ENCODE measurements around the gene TRERF1. TPM values are rescaled to one million over a fixed set of nuclear protein-coding genes. Genes with fewer than 3 reads are reported as not detected.

TRERF1 gene
- total and polyA plus RNA-seq, 2 of the 4 experiments (the other 2 are of a cell fraction), result 6.3 to 9.9 TPM

GRCh38 chr6:42190554-42191183, 261.1 kb downstream of the TRERF1 start:
- H2BK20ac ChIP-seq (ENCODE audit: low read depth, low read length), result peak overlapping the region; percentile 1; the same call in 1 of the 2 replicates
- H4K5ac ChIP-seq (ENCODE audit: low read depth, low read length), result no peak overlapping the region
- peak overlapping the region; percentile 20 for H2BK120ac ChIP-seq (ENCODE audit: low read depth, low read length)
- intact Hi-C loops (cut with micrococcal nuclease) (no loop called here), dilution Hi-C loops (cut with HindIII; ENCODE audit: low sequenced_read_pairs, unreplicated experiment) (no loop called here), in situ Hi-C loops (cut with MboI; ENCODE audit: low sequenced_read_pairs) (no loop called here)
- H3K9me3 ChIP-seq (ENCODE audit: control insufficient read depth, insufficient read depth, low read length), result no peaks in the 10 kb centered on the region
- peaks cover 9% of the 10 kb centered on the region for H3K4me1 ChIP-seq (ENCODE audit: control insufficient read depth, insufficient read depth, low read length)
- H3K18ac ChIP-seq (ENCODE audit: low read depth, low read length), result no peak overlapping the region; the same call in 1 of the 2 replicates
- BruUV-seq (replicated peaks), result no TSS peak
- no peaks in the 10 kb centered on the region for H4K20me1 ChIP-seq (ENCODE audit: insufficient read depth, low read length)
- H3K23ac ChIP-seq (ENCODE audit: low read depth, low read length), result no peak overlapping the region
- no peaks in the 10 kb centered on the region for H3K9me1 ChIP-seq (ENCODE audit: insufficient read depth, low read length)
- H2AK9ac ChIP-seq (replicated peaks; ENCODE audit: low read depth, low read length, poor library complexity), result peak overlapping the region; percentile 6
- H3K36me3 ChIP-seq (ENCODE audit: control insufficient read depth, insufficient read depth, low read length), result no peaks in the 10 kb centered on the region
- no peaks in the 10 kb centered on the region; the same call in 1 of the 2 replicates for H3K27me3 ChIP-seq (ENCODE audit: control insufficient read depth, insufficient read depth, low read length)
- H3K4ac ChIP-seq (ENCODE audit: low read depth, low read length), result peak overlapping the region; percentile 43; the same call in 1 of the 2 replicates
- 90% methylated on average over 2 of the region's 5 CpGs; no CpG with 5 or more reads in 1 of the 2 experiments for WGBS, 2 experiments (ENCODE audit: extremely low coverage in 2 of 2, insufficient read length in 1 of 2)
- H3K4me3 ChIP-seq (ENCODE audit: insufficient read depth, low read depth, low read length), result no peak overlapping the region
- ChIA-PET CTCF (interaction anchor here (0.6 to 1.1 kb wide), 3 partner anchors 24 to 270 kb away, joined by 3 to 10 read pairs (median 3); partner anchors contain the start of genes MED20 and MRPS10), POLR2A (ENCODE audit: unreplicated experiment) (no interaction called here)
- TF ChIP-seq RFX5 (IDR thresholded peaks at IDR 0.05; ENCODE audit: low read depth, low read length) (no peak), ELK1 (IDR thresholded peaks at IDR 0.05; ENCODE audit: borderline replicate concordance, low read depth, low read length) (no peak), RCOR1 (IDR thresholded peaks at IDR 0.05; ENCODE audit: insufficient replicate concordance, low read length) (peak; percentile 7), POLR2A (IDR thresholded peaks at IDR 0.05; ENCODE audit: low read depth, low read length) (no peak), MAZ (IDR thresholded peaks at IDR 0.05; ENCODE audit: borderline replicate concordance, low read depth, low read length) (no peak)
- H3K56ac ChIP-seq (ENCODE audit: extremely low read depth, insufficient read depth, low read length), result no peak overlapping the region
- ATAC-seq (ENCODE audit: low read depth), result peak; percentile 74
- H2BK5ac ChIP-seq (ENCODE audit: low read depth, low read length, poor library complexity, severe bottlenecking), result no peak overlapping the region
- no peak overlapping the region; the same call in 1 of the 2 replicates for H3K4me2 ChIP-seq (ENCODE audit: low read depth, low read length)
- H4K91ac ChIP-seq (ENCODE audit: insufficient read depth, low read depth, low read length), result no peak overlapping the region
- peak overlapping the region; percentile 24; the same call in 1 of the 2 replicates for H3K27ac ChIP-seq (ENCODE audit: insufficient read depth, low read length)
- H3K9ac ChIP-seq (ENCODE audit: low read depth, low read length), result no peak overlapping the region
- H3K79me1 ChIP-seq (ENCODE audit: low read depth in 1 of 2, low read length in 2 of 2), result no peaks in the 10 kb centered on the region
- H2AFZ ChIP-seq (replicated peaks; ENCODE audit: low read length, poor library complexity), result no peak overlapping the region
- no peak overlapping the region; a peak in 1 of 4 replicates for H4K8ac ChIP-seq (ENCODE audit: low read depth in 2 of 2, low read length in 2 of 2)
- H2AK5ac ChIP-seq (ENCODE audit: low read depth, low read length), result no peak overlapping the region; the same call in 1 of the 2 replicates
- H2BK15ac ChIP-seq (ENCODE audit: low read depth, low read length), result no peak overlapping the region
- peak; percentile 92 for DNase-seq
- peak overlapping the region; percentile 12; the same call in 1 of the 2 replicates for H3K14ac ChIP-seq (replicated peaks; ENCODE audit: low read depth, low read length)

Data from IMR-90 (cell line).